ENCODE data around the gene DOCK10. TPM values are rescaled to one million over a fixed set of nuclear protein-coding genes. Genes with fewer than 3 reads are reported as not detected.
"Not testable (repeated sequence)": the region's sequence is repeated elsewhere in the genome, so short reads cannot be mapped to it uniquely, and the experiment has no call there.

DOCK10 gene
- total and polyA plus RNA-seq, 10 of the 15 experiments (the other 5 are each of a cell fraction or from before 2014, with no cell fraction given), result 16.9 to 120 (median 85.5) TPM

DNA sequence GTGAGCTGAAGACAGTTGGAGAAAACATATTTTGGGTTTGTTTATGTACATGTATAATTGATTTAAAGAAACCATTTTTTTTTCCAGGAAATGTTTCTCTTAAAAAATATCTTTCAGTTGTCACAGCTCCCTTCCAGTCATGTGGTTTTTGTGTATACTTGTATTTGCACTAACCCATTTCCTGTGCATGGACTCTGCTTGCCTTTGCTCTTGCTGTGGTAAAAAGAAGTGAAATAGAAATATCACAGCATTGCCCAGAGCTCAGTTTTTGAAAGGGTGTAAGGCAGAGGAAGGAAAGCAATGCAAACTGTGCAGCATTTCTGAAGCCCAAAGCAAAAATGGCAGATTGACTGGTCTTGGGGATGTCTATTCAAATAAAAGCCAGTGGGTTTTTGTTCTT is 10.4 kb upstream of the DOCK10 start:
- intact Hi-C loops (cut with micrococcal nuclease; ENCODE audit: unreplicated experiment), result no loop called here
- CTCF ChIA-PET, result interaction anchor here (0.7 to 2.1 kb wide), 7 partner anchors 8 to 51 kb away, joined by 3 to 5 read pairs (median 4); no protein-coding TSS in a partner anchor

GRCh38 chr2:225047502-225047901 is 5.2 kb upstream of the DOCK10 start:
- H3K9me3 ChIP-seq (replicated peaks; ENCODE audit: control insufficient read depth, insufficient read depth, low read length); H3K79me2 ChIP-seq (ENCODE audit: control insufficient read depth, insufficient read depth, low read length); DNase-seq (ENCODE audit: low read depth, low spot score); H3K27me3 ChIP-seq (replicated peaks in 1 of 2; ENCODE audit: control insufficient read depth in 2 of 2, insufficient read depth in 2 of 2, low read length in 1 of 2); ATAC-seq; H3K4me3 ChIP-seq; H3K4me2 ChIP-seq (ENCODE audit: control insufficient read depth, insufficient read depth); POLR2A ChIA-PET; H3K36me3 ChIP-seq (ENCODE audit: control insufficient read depth in 2 of 2, insufficient read depth in 2 of 2, low read length in 1 of 2); H3K27ac ChIP-seq (ENCODE audit: control insufficient read depth, insufficient read depth); H4K20me1 ChIP-seq (ENCODE audit: control insufficient read depth, insufficient read depth); RAD21 ChIA-PET (ENCODE audit: unreplicated experiment); BruUV-seq (replicated peaks); SMC1A ChIA-PET (ENCODE audit: uncharacterized antibody, unreplicated experiment); H2AFZ ChIP-seq (ENCODE audit: control insufficient read depth, low read depth, low read length); H3K9ac ChIP-seq (ENCODE audit: control insufficient read depth, insufficient read depth, low read length); FAIRE-seq; H3K4me1 ChIP-seq (ENCODE audit: control insufficient read depth, insufficient read depth, low read length); CTCF ChIA-PET: not testable (repeated sequence)
- 42% methylated on average over 4 of the region's 4 CpGs for WGBS (ENCODE audit: insufficient coverage, insufficient replicate concordance, low lambda C conversion rate, missing lambda C conversion rate)
- intact Hi-C loops (cut with micrococcal nuclease; ENCODE audit: unreplicated experiment), result loop anchor here (10.0 kb wide), 1 partner anchor 383 kb away; no protein-coding TSS in a partner anchor
- in situ Hi-C loops (cut with MboI), result loop anchor here (10.0 kb wide), 1 partner anchor 227 kb away; no protein-coding TSS in a partner anchor

More for the DNA sequence above, 10.4 kb upstream of the DOCK10 start:
- no peak overlapping the region for H3K9ac ChIP-seq (ENCODE audit: control insufficient read depth, insufficient read depth, low read length)
- H3K27me3 ChIP-seq (replicated peaks in 1 of 2; ENCODE audit: control insufficient read depth in 2 of 2, insufficient read depth in 2 of 2, low read length in 1 of 2), result no peaks in the 10 kb centered on the region
- H3K4me2 ChIP-seq (ENCODE audit: control insufficient read depth, insufficient read depth), result peak overlapping the region; percentile 35; the same call in 1 of the 2 replicates
- no peaks in the 10 kb centered on the region; the same call in 1 of the 2 replicates for H3K4me1 ChIP-seq (ENCODE audit: control insufficient read depth, insufficient read depth, low read length)
- FAIRE-seq, result peak; percentile 65
- no peak overlapping the region for H3K27ac ChIP-seq (ENCODE audit: control insufficient read depth, insufficient read depth)
- no peaks in the 10 kb centered on the region for H3K9me3 ChIP-seq (replicated peaks; ENCODE audit: control insufficient read depth, insufficient read depth, low read length)
- no peaks in the 10 kb centered on the region for H3K36me3 ChIP-seq (ENCODE audit: control insufficient read depth in 2 of 2, insufficient read depth in 2 of 2, low read length in 1 of 2)
- no peaks in the 10 kb centered on the region for H4K20me1 ChIP-seq (ENCODE audit: control insufficient read depth, insufficient read depth)
- peak; percentile 88 for ATAC-seq
- ChIA-PET POLR2A (interaction anchor here (0.7 to 1.1 kb wide), 2 partner anchors 11 to 14 kb away, joined by 3 read pairs; no protein-coding TSS in a partner anchor), RAD21 (ENCODE audit: unreplicated experiment) (interaction anchor here (0.6 to 1.9 kb wide), 7 partner anchors 10 to 216 kb away, joined by 3 to 17 read pairs (median 4); partner anchors contain the start of gene DOCK10), SMC1A (ENCODE audit: uncharacterized antibody, unreplicated experiment) (interaction anchor here (0.6 to 2.3 kb wide), 14 partner anchors 10 to 1109 kb away, joined by 3 to 14 read pairs (median 4); partner anchors contain the start of gene DOCK10)
- TF ChIP-seq RUNX3 (IDR thresholded peaks at IDR 0.05; ENCODE audit: low read length) (peak; percentile 33; the same call in 1 of the 2 replicates), RB1 (IDR thresholded peaks at IDR 0.05; ENCODE audit: borderline replicate concordance) (no peak), RAD51 (IDR thresholded peaks at IDR 0.05) (peak; percentile 43; the same call in 1 of the 2 replicates)
- no peak overlapping the region for H3K4me3 ChIP-seq
- H2AFZ ChIP-seq (ENCODE audit: control insufficient read depth, low read depth, low read length), result no peak overlapping the region; the same call in 1 of the 2 replicates
- H3K79me2 ChIP-seq (ENCODE audit: control insufficient read depth, insufficient read depth, low read length), result no peaks in the 10 kb centered on the region
- no peak for DNase-seq (ENCODE audit: low read depth, low spot score)
- BruUV-seq (replicated peaks), result no TSS peak
- in situ Hi-C loops (cut with MboI), result no loop called here
